Heart left ventricle (tissue), 16 donors: ENCODE results near the gene TMED8. TPM values are rescaled to one million over a fixed set of nuclear protein-coding genes. Genes with fewer than 3 reads are reported as not detected.

Experiments
- ATAC-seq, 4 donors: fragments of 200-7000 bp; cut with Tn5 transposase; one replicate each; pipeline ENCODE4 v1.9.1; 2020 to 2022; ENCODE audit warnings: moderate library complexity in 4 of 4, mild to moderate bottlenecking in 3 of 4, moderate number of reproducible peaks in 1 of 4
- DNase-seq, 5 donors: peaks; one replicate each; pipeline ENCODE4 v3.0.0-alpha.2; 2020
- H3K27ac ChIP-seq, 12 donors: fragments of 200-600 bp; sonication (generic) in 4 of 12; one replicate each; pipeline versions ENCODE4 v1.5.0 to v1.8.0; 2016 to 2022; ENCODE audit warnings: mild to moderate bottlenecking in 2 of 12
- H3K27me3 ChIP-seq, 9 donors: fragments of 200-600 bp; sonication (generic) in 2 of 9; one replicate each; pipeline versions ENCODE4 v1.5.1 to v1.8.0; 2016 to 2022; ENCODE audit warnings: mild to moderate bottlenecking in 3 of 9
- H3K36me3 ChIP-seq, 9 donors: fragments of 200-600 bp; sonication (generic) in 2 of 9; one replicate each; pipeline versions ENCODE4 v1.5.0 to v1.8.0; 2018 to 2022; ENCODE audit warnings: mild to moderate bottlenecking in 2 of 9
- H3K4me1 ChIP-seq, 12 donors: fragments of 200-600 bp; sonication (generic) in 4 of 12; one replicate each; pipeline versions ENCODE4 v1.5.0 to v1.8.0; 2016 to 2022; ENCODE audit warnings: mild to moderate bottlenecking in 3 of 12
- H3K4me3 ChIP-seq, 12 donors: fragments of 200-600 bp; sonication (generic) in 4 of 12; one replicate each; pipeline versions ENCODE4 v1.5.0 to v1.8.0; 2017 to 2022; ENCODE audit warnings: mild to moderate bottlenecking in 9 of 12, moderate library complexity in 4 of 12
- H3K9me3 ChIP-seq, 12 donors: fragments of 200-600 bp; sonication (generic) in 4 of 12; one replicate each; pipeline versions ENCODE4 v1.5.0 to v1.8.0; 2016 to 2022; ENCODE audit warnings: mild to moderate bottlenecking in 1 of 12
- POLR2A ChIP-seq, 2 donors: fragments of 450-650 bp; IDR thresholded peaks; one replicate each; pipeline ENCODE4 v1.6.1; 2017; ENCODE audit warnings: antibody characterized with exemption in 2 of 2, mild to moderate bottlenecking in 2 of 2, moderate library complexity in 2 of 2
- WGBS, 4 donors: extraction: QIAGEN DNeasy Blood & Tissue Kit in 2 of 4; methylation state at CpG; one replicate each; pipeline versions ENCODE4 v1.1.5 to v1.1.7; 2013 to 2018; 5-methylcytosine and 5-hydroxymethylcytosine counted together
- intact Hi-C, 10 donors: fragments of 100-400 bp; cut with DNase I; formaldehyde crosslinking; loops; one replicate each; pipeline versions ENCODE4 v1.11.1 to v1.14.2; 2022
- polyA plus RNA-seq, 2 donors: library from polyadenylated mRNA; stranded (reverse); fragments of 200-250 nt; gene quantifications; one replicate each; pipeline ENCODE4 v1.2.3, GENCODE V29; 2013
- total RNA-seq, 9 donors: library from RNA; depleted of rRNA in 2 of 9; stranded (reverse); fragments of >200 nt in 2 of 9; fragmentation: NEBNext Ultra II Directional in 3 of 9; extraction: Animal tissue kit (Norgen Biotek cat#: 25700) in 3 of 9; gene quantifications; one replicate each; pipeline versions ENCODE4 v1.1.0 to v1.2.4, GENCODE V29; 2016 to 2023
- TF ChIP-seq, protein P1 (sequence below), 12 donors: fragments of 200-600 bp; sonication (generic) in 4 of 12; IDR thresholded peaks; one replicate each; pipeline versions ENCODE4 v1.5.0 to v1.8.0; 2018 to 2022; ENCODE audit warnings: antibody characterized with exemption in 12 of 12, mild to moderate bottlenecking in 5 of 12
- donor health status: ischemic (EF 13 %, LVEDD 7.1; RV severe dilation, severe dysfunction).
- donor health status: healthy with polysubstance abuse.
- donor health status: DM: no; HTN: yes; CAD: no.
- donor health status: DM: no; HTN: no; CAD: no.
- donor health status: ischemic (EF 25% LVEDD 6.9; RV normal size, moderate dysfunction).
- donor health status: ischemic (EF 25% LVEDD 5.7; RV mildly dilated, moderate dysfunction).
- donor health status: healthy.
- donor health status: DM: yes; HTN: yes; CAD: no.
- donor health status: ischemic (EF 35%, LVEDD 5.7; RV mildly dilated, moderate dysfunction).
- donor health status: nonischemic (EF 11% LVEDD 7.7; RV severe dilation, severe dysfunction).
- donor health status: DM: yes; HTN: yes; CAD: no.
- donor health status: PGD.
- donor health status: ischemic (EF 29% LVEDD 5.4; RV normal size, mild dysfunction).
- donor health status: nonischemic (EF 23%, LVEDD 6.1; RV moderate dilation, normal function).

The TMED8 gene
- total and polyA plus RNA-seq, 11 donors = 1.5 to 9.5 (median 7.1) TPM

DNA sequence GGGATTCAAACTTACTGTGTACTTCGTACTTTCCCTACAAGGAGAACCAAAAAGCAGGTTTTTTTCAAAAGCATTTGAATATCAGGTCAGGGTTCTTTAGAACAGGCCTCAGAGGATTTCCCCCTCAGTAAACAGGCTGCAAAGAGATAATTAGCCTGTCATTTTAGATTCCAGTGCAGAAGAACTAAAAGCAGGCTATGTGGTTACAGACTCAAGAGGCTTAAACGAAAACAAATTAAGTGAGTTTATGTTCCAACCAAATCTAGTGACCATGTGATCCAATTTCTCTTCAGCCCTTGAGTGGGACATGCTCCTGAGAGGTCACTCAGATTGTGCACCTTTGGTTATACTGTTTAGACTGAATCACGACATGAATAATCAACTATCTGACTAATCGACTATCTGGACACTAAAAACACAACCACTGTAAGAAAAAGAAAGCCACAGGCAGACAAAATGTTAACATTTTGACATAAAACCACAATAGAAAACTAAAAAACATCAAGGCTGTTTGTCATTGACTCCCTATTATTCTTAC lies 4.5 kb downstream of the TMED8 start:
- Histone ChIP-seq H3K27ac (no peak overlapping the region), H3K4me1 (peaks cover 0 to 25% (median 10%) of the 10 kb centered on the region in 12 donors), H3K4me3 (no peak overlapping the region), H3K9me3 (no peaks in the 10 kb centered on the region), H3K36me3 (no peaks in the 10 kb centered on the region), H3K27me3 (no peaks in the 10 kb centered on the region)
- no peak for ATAC-seq
- no peak for DNase-seq
- TF ChIP-seq, protein P1, sequence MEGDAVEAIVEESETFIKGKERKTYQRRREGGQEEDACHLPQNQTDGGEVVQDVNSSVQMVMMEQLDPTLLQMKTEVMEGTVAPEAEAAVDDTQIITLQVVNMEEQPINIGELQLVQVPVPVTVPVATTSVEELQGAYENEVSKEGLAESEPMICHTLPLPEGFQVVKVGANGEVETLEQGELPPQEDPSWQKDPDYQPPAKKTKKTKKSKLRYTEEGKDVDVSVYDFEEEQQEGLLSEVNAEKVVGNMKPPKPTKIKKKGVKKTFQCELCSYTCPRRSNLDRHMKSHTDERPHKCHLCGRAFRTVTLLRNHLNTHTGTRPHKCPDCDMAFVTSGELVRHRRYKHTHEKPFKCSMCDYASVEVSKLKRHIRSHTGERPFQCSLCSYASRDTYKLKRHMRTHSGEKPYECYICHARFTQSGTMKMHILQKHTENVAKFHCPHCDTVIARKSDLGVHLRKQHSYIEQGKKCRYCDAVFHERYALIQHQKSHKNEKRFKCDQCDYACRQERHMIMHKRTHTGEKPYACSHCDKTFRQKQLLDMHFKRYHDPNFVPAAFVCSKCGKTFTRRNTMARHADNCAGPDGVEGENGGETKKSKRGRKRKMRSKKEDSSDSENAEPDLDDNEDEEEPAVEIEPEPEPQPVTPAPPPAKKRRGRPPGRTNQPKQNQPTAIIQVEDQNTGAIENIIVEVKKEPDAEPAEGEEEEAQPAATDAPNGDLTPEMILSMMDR (IDR thresholded peaks at IDR 0.05) = no peak
- no peak for TF ChIP-seq POLR2A (IDR thresholded peaks at IDR 0.05)
- intact Hi-C loops = no loop called here
- WGBS, 4 donors = 46 to 61% (median 54%) methylated on average over 4 of the region's 4 CpGs

DNA sequence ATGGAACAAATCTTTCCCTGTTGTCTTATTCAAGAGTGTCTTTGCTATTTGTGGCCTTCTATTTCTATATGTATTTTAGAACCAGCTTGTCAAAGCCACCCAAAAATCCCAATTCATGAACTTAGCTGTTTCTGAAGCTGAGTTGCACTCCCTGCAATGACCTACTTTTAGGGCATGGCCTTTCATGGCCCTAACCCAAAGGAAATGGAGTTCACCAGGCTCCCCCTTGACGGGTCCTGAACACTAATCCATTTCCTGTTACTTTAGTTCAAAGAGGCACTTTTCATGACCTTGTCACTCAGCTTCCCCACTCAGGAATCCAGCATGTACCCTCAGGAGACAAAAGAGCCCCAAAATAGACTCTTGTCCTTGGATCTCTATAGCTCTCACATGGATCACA lies 7.6 kb downstream of the TMED8 start:
- H3K9me3 ChIP-seq = no peaks in the 10 kb centered on the region
- H3K27me3 ChIP-seq = no peaks in the 10 kb centered on the region
- no peak for ATAC-seq
- no peak overlapping the region for H3K4me3 ChIP-seq
- 0 to 56% (median 35%) methylated on average over 1 of the region's 1 CpG for WGBS, 4 donors
- H3K27ac ChIP-seq = no peak overlapping the region
- no peak for DNase-seq
- TF ChIP-seq, protein P1 (IDR thresholded peaks at IDR 0.05) = no peak
- TF ChIP-seq POLR2A (IDR thresholded peaks at IDR 0.05) = no peak
- intact Hi-C loops = no loop called here
- peaks cover 0 to 8% (median 0%) of the 10 kb centered on the region in 12 donors for H3K4me1 ChIP-seq
- no peaks in the 10 kb centered on the region for H3K36me3 ChIP-seq

DNA sequence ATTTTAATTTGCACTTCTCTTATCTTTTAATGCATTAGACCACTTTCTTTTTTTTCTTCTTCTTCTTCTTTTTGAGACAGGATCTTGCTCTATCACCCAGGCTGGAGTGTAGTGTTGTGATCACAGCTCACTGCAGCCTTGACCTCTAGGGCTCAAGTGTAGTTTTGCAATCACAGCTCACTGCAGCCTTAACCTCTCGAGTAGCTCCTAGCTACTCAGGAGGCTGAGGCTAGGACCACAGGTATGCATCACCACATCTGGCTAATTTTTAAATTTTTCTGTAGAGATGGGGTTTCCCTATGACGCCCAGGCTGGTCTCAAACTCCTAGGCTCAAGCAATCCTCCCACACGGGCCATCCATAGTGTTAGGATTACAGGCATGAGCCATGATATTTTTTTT lies 12.7 kb downstream of the TMED8 start:
- Histone ChIP-seq H3K4me1 (no peaks in the 10 kb centered on the region), H3K4me3 (no peak overlapping the region), H3K9me3 (no peaks in the 10 kb centered on the region), H3K27ac (no peak overlapping the region), H3K36me3 (no peaks in the 10 kb centered on the region), H3K27me3 (no peaks in the 10 kb centered on the region)
- intact Hi-C loops = no loop called here
- TF ChIP-seq, protein P1 (IDR thresholded peaks at IDR 0.05) = no peak
- no peak for TF ChIP-seq POLR2A (IDR thresholded peaks at IDR 0.05)
- 88 to 98% (median 92%) methylated on average over 3 of the region's 3 CpGs for WGBS, 4 donors
- ATAC-seq = no peak
- no peak for DNase-seq

DNA sequence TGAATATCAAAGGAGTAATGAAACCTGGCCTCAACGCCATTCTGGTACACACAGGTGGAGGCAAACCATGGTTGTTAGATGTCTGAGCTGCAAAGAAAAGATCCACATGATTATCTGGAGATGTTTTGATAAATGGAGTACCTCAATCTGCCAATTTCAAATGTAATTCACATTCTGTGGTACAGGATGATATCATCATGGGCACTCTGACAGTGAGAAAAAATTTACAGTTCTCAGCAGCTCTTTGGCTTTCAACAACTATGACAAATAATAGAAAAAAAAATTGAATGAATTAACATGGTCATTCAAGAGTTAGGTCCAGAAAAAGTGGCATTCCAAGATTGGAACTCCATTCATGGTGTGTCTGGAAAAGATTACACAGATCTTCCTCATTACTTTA lies 17.3 kb downstream of the TMED8 start:
- DNase-seq (no peak), ATAC-seq (no peak)
- TF ChIP-seq, protein P1 (IDR thresholded peaks at IDR 0.05) = no peak
- no peak for TF ChIP-seq POLR2A (IDR thresholded peaks at IDR 0.05)
- Histone ChIP-seq H3K36me3 (no peaks in the 10 kb centered on the region), H3K4me3 (no peak overlapping the region), H3K27ac (no peak overlapping the region), H3K4me1 (no peaks in the 10 kb centered on the region), H3K27me3 (no peaks in the 10 kb centered on the region), H3K9me3 (no peaks in the 10 kb centered on the region)
- intact Hi-C loops = no loop called here
- 91 to 100% (median 97%) methylated on average over 1 of the region's 1 CpG for WGBS, 4 donors
